GM12873 (cell line): ENCODE measurements around the gene TPM3.

Experiments used
- CTCF ChIP-seq: IDR thresholded peaks from 2 replicates; pipeline ENCODE4 v1.5.1; 2012; ENCODE audit warnings: low read depth, mild to moderate bottlenecking, moderate library complexity, low read length, control low read depth; ENCODE audit not compliant: insufficient read depth; ENCODE audit errors: missing control alignments

TPM3 gene

GRCh38 chr1:154218545-154218944, 26.6 kb upstream of the TPM3 start:
- no peak for TF ChIP-seq CTCF

- no peak for TF ChIP-seq CTCF
These were observed 21.4 kb upstream of the TPM3 start for GRCh38 chr1:154213274-154213673.

GRCh38 chr1:154212083-154212482, 20.2 kb upstream of the TPM3 start:
- no peak for TF ChIP-seq CTCF

- TF ChIP-seq CTCF: no peak
These were observed 16.9 kb upstream of the TPM3 start for GRCh38 chr1:154208677-154209388.

- no peak for TF ChIP-seq CTCF
These were observed 15.4 kb upstream of the TPM3 start for GRCh38 chr1:154207262-154207661.

GRCh38 chr1:154206196-154206595, 14.3 kb upstream of the TPM3 start, which contains the start of gene CFAP141:
TSS of gene CFAP141 (minus strand) at chr1:154206333. CDS start at chr1:154206307, 26 bp downstream.
- no peak for TF ChIP-seq CTCF

- TF ChIP-seq CTCF: no peak
These were observed 7.6 kb upstream of the TPM3 start for GRCh38 chr1:154199563-154199879.
